ENCODE results near the gene OR10G4. TPM values are rescaled to one million over a fixed set of nuclear protein-coding genes. Genes with fewer than 3 reads are reported as not detected.

The OR10G4 gene
- total and polyA plus RNA-seq, 10 of the 15 experiments (the other 5 are each of a cell fraction or from before 2014, with no cell fraction given): not detected

DNA sequence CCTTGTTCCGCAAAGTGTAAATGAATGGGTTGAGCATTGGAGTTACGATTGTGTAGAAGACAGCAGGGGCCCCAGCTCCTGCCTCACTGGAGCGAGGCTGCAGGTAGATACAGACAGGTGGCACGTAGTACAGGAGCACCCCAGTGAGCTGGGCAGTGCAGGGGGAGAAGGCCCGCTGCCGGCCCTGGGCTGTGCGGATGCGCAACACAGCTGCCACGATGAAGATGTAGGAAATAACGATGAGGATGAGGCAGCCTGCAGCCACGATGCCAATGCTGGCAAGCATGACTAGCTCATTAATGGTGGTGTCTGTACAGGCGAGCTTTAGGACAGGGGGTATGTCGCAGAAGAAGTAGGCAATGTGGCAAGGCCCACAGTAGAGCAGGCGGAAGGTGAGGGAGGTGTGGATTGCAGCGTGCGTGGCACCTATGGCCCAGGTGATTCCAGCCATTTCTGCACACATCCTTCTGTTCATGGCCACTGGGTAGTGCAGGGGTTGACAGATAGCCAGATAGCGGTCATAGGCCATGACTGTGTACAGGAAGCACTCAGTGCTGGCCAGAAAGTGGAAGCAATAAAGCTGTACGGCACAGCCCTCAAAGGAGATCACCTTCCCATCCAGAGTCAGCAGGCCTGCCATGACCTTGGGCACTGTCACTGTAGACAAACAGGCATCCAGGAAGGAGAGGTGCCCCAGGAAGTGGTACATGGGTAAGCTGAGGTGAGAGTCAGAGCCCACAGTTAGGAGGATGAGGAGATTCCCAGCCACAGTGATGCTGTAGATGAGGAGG is 35.8 kb upstream of the OR10G4 start:
- Histone ChIP-seq H3K4me2 (ENCODE audit: control insufficient read depth, insufficient read depth) (no peak overlapping the region), H3K79me2 (ENCODE audit: control insufficient read depth, insufficient read depth, low read length) (no peaks in the 10 kb centered on the region), H2AFZ (ENCODE audit: control insufficient read depth, low read depth, low read length) (no peak overlapping the region), H3K4me3 (no peak overlapping the region), H3K4me1 (ENCODE audit: control insufficient read depth, insufficient read depth, low read length) (no peaks in the 10 kb centered on the region), H4K20me1 (ENCODE audit: control insufficient read depth, insufficient read depth) (no peaks in the 10 kb centered on the region), H3K9me3 (replicated peaks; ENCODE audit: control insufficient read depth, insufficient read depth, low read length) (no peaks in the 10 kb centered on the region), H3K36me3 (ENCODE audit: control insufficient read depth in 2 of 2, insufficient read depth in 2 of 2, low read length in 1 of 2) (no peaks in the 10 kb centered on the region), H3K27me3 (replicated peaks in 1 of 2; ENCODE audit: control insufficient read depth in 2 of 2, insufficient read depth in 2 of 2, low read length in 1 of 2) (no peaks in the 10 kb centered on the region), H3K9ac (ENCODE audit: control insufficient read depth, insufficient read depth, low read length) (no peak overlapping the region), H3K27ac (ENCODE audit: control insufficient read depth, insufficient read depth) (no peak overlapping the region)
- TF ChIP-seq, protein P1, sequence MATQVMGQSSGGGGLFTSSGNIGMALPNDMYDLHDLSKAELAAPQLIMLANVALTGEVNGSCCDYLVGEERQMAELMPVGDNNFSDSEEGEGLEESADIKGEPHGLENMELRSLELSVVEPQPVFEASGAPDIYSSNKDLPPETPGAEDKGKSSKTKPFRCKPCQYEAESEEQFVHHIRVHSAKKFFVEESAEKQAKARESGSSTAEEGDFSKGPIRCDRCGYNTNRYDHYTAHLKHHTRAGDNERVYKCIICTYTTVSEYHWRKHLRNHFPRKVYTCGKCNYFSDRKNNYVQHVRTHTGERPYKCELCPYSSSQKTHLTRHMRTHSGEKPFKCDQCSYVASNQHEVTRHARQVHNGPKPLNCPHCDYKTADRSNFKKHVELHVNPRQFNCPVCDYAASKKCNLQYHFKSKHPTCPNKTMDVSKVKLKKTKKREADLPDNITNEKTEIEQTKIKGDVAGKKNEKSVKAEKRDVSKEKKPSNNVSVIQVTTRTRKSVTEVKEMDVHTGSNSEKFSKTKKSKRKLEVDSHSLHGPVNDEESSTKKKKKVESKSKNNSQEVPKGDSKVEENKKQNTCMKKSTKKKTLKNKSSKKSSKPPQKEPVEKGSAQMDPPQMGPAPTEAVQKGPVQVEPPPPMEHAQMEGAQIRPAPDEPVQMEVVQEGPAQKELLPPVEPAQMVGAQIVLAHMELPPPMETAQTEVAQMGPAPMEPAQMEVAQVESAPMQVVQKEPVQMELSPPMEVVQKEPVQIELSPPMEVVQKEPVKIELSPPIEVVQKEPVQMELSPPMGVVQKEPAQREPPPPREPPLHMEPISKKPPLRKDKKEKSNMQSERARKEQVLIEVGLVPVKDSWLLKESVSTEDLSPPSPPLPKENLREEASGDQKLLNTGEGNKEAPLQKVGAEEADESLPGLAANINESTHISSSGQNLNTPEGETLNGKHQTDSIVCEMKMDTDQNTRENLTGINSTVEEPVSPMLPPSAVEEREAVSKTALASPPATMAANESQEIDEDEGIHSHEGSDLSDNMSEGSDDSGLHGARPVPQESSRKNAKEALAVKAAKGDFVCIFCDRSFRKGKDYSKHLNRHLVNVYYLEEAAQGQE (IDR thresholded peaks at IDR 0.05; ENCODE audit: low read depth, low read length): no peak
- TF ChIP-seq IKZF1 (conservative IDR thresholded peaks at IDR 0.05) (no peak), MEF2A (IDR thresholded peaks at IDR 0.05; ENCODE audit: insufficient read depth, low read depth, low read length) (no peak), CHD4 (IDR thresholded peaks at IDR 0.05) (no peak), YBX1 (IDR thresholded peaks at IDR 0.05) (no peak), MEF2B (IDR thresholded peaks at IDR 0.05; ENCODE audit: partially characterized antibody, poor library complexity, severe bottlenecking) (no peak)
- TF ChIP-seq, protein P2, sequence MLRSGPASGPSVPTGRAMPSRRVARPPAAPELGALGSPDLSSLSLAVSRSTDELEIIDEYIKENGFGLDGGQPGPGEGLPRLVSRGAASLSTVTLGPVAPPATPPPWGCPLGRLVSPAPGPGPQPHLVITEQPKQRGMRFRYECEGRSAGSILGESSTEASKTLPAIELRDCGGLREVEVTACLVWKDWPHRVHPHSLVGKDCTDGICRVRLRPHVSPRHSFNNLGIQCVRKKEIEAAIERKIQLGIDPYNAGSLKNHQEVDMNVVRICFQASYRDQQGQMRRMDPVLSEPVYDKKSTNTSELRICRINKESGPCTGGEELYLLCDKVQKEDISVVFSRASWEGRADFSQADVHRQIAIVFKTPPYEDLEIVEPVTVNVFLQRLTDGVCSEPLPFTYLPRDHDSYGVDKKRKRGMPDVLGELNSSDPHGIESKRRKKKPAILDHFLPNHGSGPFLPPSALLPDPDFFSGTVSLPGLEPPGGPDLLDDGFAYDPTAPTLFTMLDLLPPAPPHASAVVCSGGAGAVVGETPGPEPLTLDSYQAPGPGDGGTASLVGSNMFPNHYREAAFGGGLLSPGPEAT (IDR thresholded peaks at IDR 0.05; ENCODE audit: low read depth): no peak
- intact Hi-C loops (cut with micrococcal nuclease; ENCODE audit: unreplicated experiment): no loop called here
- FAIRE-seq: no peak
- 41% methylated on average over 18 of the region's 18 CpGs for WGBS (ENCODE audit: insufficient coverage, insufficient replicate concordance, low lambda C conversion rate, missing lambda C conversion rate)
- DNase-seq (ENCODE audit: low read depth, low spot score): no peak
- SMC1A ChIA-PET (ENCODE audit: uncharacterized antibody, unreplicated experiment): no interaction called here
- RAD21 ChIA-PET (ENCODE audit: unreplicated experiment): no interaction called here
- in situ Hi-C loops (cut with MboI): no loop called here
- no TSS peak for BruUV-seq (replicated peaks)
- CTCF ChIA-PET: no interaction called here
- no peak for ATAC-seq
- POLR2A ChIA-PET: no interaction called here
